HG03280 (cell line): ENCODE data around the gene MGP.

Source experiments
- ATAC-seq: cut with Tn5 transposase; IDR thresholded peaks from one replicate; pipeline ENCODE4 v1.9.1; 2021; ENCODE audit warnings: mild to moderate bottlenecking, moderate library complexity; ENCODE audit not compliant: unreplicated experiment

The MGP gene

DNA sequence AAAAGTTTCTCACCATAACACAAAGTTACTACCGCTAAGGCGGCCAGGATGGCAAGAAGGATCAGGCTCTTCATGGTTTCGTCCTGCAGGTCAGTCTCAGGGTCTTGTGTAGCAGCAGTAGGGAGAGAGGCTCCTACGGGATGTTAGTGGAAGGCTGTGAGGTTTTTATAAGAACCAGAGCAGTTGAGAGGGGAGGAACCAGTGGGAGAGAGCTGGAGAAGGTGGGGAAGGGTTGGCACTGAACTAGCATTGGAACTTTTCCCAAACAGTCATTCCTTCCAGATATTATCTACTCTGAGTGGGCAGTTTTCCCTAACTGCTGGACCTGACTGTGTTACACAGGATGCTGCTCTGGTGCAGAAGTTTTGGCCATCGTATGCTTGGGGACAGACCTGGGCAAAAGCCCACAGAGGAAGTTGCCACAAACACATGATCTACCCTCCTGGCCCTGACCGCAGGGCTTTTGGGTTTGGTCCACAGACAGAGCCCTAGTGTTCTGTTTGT lies at the start of gene MGP:
TSS of gene MGP (minus strand) at position 137 of the 504 bp plus-strand sequence. CDS start at position 74, 63 bp downstream.
- ATAC-seq: no peak

DNA sequence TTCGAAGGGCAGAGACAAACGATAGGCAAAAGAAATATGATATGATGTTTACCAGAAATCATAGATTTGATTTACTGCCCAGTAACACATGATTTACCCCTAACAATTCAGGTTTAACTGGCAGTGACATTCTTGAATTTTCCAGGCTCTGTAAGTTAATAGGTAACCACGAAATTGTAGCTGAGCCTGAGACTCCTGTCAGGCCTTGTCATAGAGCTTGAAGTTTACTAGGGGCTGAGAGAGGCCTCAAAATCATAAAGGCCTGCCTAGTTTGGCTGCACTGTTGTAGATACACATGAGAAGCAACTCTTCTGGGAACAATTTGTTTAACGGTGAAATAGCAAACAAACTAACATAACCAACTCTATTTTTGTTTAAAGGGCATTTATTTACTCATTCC lies 49.4 kb upstream of the MGP start:
- ATAC-seq: no peak

DNA sequence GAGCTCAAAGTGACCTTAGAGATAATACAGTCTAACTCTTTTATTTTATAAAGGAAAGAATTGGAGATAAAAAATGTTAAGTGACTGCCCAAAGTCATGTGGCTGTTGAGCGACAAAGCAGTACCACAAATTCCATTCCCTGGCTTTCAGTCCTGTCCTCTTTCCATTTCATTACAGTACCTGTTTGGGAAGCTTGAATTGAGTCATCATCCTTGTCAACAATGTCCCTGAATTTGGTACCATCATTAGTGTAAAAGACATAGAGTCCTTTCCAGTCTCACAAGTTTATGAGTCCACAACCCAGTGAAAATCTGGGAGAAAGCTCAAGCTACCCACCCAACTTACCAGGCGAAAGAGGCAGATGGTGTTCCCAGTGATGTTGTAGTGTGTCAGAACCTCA lies 48.9 kb upstream of the MGP start:
- ATAC-seq: no peak

DNA sequence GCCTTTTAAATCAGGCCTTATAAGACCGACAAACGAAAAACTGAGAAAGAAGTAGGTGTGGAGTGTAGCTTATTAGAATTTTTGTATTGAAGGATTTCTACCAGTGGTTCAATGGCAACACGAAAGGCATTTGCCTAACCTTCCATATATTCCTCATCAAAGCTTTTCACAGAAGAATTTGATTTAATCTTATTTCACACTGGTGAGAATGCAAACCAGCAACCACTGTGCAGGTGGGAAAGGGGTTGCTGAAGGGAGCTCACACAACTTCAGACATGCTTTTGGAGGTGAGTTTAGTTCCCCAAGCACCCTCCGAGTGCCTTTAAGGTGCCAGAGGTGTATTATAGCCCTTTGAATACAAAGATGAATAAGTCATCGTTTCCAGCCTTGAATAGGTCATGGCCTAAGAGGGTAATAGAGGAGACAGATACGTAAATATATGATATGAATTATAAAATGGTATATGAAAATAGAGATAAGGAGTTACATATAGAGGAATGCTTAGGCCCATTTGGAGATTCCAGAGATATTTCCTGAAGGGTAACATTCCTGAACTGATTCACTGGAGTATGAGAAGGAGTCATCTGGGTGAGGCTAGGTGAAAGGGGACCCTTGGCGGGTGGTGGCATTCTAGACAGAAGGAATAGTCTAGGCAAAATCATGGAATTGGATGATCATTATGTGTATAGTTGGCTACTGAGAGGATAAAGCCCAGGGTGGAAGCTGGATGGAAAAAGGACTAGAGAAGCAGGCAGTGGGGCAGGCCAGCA lies 46.3 kb upstream of the MGP start:
- no peak for ATAC-seq

DNA sequence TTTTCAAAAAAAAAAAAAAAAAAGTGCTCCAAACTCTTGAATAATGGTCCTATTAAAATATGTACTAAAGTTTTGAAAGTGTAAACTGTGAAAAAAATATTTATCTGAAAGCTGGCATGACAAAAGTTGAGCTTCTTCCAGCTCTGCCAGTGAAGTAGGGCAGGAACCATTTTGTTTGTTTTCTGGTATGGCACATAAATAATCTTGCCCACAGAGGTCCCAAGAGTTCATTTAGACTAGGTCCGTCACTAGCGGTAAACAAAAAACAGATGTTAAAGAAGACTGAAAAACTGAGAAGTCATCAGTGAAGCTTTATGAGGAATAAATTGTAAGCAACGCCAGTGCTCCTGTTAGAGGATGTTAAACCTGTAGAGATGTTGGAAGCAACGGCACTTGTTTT lies 45.7 kb upstream of the MGP start:
- ATAC-seq: no peak

DNA sequence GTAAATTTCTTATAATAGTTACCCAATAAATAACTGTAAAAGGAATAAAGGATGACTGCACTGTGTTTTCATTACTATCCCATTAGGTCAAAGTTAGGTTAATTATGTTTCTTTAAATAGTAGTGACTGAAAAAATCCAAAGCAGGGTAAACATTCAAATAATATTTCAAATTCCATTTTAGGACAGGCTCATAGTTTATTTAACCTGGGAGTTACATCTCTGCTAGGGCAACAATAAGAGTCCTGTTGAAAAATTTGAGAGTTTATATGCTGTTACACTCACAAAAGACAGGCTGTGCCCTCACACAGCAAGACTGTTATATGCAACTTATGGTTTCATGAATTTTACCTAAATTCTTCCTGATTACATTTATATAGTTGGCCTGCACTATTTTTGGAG lies 44.6 kb upstream of the MGP start:
- no peak for ATAC-seq

DNA sequence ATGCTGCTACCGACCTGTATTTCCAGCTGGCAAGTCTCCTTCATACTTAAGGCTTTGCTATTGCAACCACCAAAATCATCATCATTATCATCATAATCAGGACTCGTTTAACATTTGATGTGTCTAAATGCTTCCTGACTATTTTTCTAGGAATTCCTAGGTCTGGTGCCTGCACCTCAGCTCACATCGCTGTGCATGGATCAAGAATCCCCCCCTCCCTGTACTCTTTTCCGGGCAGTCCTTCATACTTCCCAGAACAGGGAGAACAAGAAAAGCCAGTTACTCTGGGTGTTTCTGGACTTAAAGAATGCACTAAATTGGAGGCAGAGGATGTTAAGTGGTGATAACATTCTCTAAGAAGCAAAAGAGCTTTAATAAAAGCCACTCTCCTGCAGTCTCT lies 43.3 kb upstream of the MGP start:
- ATAC-seq: no peak

DNA sequence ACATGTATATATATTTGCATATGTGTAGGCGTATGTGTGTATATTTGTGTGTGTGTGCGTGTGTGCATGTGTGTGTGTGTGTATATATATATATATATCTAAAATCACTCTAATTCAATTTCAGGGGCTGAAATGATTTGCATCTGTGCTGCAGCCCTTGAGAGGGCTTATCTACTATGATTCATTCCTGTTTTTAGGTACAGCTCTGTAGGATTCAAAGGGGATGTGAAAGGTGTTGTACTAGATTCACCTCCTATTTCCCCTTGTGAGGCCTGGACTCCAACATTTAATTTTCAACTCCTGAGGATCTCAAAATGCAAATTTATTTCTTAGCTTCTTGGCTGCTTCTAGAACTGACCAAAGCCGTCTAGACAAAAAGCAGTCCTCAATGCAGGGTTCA lies 41.6 kb upstream of the MGP start:
- ATAC-seq: no peak

DNA sequence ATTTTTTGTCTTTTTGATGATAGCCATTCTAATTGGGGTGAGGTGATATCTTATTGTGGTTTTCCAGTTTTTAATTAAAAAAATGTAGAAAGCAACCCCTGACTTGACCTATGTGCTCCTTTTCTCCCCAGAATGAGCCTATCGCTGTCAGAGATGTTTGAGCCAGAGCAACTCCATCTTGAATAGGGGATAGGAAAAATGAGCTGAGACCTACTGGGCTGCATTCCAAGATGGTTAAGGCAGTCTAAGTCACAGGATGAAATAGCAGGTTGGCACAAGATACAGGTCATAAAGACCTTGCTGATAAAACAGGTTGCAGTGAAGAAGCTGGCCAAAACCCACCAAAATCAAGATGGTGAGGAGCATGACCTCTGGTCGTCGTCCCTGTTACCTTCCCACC lies 38.9 kb upstream of the MGP start:
- no peak for ATAC-seq

DNA sequence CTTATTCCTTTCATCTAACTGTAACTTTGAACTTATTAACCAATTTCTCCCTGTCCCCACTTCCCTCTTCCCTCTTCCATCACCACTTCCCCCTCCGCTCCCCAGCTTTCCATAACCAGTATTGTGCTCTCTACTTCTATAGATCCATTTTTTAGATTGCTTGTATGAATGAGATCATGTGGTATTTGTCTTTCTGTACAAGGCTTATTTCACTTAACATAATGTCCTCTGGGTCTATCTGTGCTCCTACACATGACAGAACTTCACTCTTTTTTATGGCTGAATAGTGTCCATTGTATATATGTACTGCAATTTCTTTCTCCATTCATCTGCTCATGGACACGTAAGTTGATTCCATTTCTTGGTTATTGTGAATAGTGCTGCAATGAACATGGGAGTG lies 38.3 kb upstream of the MGP start:
- ATAC-seq: no peak

DNA sequence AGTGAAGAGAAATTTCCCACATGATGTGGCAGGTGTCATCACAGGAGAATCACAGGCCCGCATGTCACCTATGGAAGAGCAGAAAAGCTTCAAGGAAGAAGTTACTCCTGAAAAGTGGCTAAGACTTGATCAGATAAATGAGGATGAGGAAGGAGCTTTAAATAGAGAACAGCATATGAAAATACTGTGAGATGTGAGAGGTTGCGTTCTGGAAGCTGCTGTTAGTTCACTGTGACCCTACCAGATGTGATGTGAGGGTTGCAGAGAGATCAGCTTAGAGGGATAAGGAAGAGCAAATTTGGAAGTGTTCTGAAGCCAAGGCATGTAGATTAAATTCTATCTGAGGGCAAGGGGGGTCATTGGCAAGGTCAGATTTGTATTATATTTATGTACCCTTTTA lies 35.6 kb upstream of the MGP start:
- ATAC-seq: no peak

DNA sequence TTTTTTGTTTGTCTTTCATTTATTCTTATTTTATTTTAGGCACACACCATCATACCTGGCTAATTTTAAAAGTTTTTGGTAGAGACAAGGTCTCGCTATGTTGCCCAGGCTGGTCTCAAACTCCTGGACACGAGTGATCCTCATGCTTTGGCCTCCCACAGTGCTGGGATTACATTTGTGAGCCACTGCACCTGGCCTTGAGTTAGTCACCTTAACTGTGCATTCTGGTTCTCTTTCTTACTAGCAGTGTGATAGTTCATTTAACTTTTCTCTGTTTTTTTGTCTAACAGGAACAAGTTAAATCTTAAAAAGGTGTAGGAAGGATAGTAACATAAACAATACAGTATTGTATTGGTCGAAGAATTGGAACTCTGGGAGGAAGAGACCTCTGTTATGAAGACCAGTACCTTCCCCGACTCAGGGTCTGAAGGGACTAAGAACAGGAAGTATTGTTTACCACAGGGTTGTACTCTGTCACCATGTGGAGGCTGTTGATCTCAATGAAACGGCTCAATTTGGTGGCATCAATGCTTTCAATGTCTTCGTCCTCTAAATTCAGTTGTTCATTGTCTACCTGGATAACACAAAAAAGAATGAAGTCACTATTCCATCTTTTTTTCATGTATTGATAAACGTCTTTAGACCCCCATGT lies 34.9 kb upstream of the MGP start:
- no peak for ATAC-seq

DNA sequence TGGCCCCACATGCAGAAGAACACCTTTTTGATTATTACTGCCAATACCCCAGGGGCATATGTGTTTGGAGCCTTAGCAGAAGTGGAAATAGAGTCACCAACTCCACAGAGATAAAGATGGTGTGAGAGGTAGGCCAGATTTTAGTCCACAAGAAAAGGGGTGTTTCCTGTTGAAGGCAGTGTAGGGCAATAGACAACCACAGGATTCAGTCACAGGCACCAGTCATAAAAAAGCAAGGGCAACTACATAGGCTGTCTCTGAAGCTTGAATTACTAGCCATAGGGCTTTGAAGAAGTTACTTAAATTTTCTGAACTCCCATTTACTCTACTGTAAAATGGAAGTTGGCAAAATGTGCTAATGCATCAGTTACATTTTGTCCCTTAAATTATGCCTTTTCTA lies 33.8 kb upstream of the MGP start:
- no peak for ATAC-seq

DNA sequence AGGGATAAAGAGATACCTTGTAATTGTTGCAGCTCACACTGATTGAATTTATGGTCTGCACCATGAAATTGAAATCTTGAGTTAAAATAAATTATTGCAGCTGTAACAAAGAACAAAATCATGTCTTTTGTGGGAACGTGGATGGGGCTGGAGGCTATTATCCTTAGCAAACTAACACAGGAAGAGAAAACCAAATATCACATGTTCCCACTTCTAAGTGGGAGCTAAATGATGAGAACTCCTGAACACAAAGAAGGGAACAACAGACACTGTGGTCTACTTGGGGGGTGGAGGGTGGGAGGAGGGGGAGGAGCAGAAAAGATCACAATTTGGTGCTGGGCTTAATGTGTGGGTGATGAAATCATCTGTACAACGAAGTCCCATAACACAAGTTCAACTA lies 30.1 kb upstream of the MGP start:
- ATAC-seq: no peak

DNA sequence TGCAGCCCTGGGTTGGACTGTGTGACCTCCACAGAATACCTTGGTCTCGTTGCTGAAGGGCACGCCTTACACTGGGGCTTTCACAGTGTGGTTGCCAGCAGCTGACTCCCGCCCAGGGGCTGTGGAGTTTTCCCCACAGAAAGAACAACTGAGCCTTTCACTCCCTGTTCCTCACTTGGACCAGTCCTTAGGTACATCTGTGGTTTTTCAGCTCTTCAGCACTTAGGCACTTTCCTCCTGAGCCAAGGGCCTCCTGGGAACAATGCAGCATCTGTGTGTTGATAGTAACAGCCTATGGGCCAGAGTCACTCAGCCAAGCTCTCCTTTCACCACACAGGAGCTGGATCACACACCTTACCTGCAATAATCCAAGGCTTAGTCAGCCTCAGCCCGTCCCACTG lies 27.7 kb upstream of the MGP start:
- ATAC-seq: no peak

DNA sequence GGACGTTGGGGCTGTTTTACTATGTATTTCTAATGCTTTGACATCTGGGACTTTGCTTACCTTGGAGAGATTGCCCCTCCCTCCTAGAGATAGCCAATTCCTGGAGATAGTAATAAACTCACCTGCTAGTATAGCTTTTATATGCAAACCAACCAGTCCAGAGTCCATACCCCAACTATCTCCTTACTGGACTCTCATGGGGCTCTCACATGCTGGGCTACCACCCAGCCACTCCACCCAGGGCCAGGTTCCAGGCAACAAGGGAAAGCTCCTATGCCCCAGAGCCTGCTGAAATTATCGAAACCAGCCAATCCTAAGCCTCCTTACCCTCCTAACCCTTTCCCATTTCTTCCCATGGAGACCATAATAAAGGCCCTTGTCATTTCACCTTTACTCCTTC lies 25.5 kb upstream of the MGP start:
- no peak for ATAC-seq

DNA sequence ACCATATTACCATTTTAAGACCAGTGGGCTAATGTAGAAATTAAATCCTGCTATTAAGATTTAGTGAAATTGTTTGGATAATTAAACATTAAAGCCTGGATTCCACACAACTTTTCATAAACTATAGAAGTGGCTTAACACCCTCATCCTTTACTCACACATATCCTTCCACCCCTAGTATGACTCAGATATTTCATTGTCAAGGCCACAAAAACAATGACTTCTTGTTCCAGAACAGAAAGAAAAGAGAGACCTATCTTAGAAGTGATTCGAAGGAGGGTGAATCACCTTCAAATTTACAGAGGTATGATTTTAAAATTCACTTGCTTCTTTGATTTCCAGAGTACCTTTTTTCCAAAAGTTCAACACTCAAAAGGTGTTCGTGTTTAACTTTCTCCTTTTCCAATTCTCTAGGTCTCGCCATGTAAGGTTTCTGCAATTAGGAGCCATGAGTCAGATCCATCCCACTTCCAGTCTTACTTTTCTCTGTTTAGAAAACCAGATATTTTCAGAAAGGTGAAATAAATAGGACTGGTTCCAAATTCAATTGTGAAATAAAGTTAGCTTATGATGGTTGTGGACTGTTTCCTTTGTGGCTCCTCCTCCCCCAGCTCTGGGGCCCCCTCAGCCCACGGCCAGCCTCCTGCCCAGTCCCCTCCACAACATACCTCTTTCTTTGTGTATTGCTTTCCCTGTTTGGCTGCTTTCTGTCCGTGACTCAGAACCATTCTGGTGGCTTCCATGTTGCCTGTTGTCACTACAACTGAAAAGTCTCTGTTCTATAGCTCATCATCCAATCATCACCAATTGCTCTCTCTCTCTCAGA lies 24.6 kb upstream of the MGP start:
- no peak for ATAC-seq

DNA sequence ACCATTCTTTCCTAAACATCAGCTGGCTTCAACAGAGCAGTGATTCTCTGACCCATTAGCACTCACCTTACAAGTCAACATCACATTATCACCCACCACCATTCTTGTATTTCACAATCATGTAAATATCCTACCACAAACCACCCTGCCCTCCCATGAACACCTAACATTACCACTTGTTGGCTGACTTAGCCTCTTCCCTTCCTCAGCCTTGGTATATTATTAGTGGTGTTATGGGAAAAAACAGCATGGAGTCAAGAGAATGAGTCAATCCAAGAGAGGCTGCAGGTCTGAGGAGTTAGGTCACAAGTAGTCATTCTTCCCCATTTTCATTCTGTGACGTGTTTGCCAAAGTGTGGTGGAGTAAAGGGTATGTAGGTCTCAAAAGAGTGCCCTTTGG lies 22.3 kb upstream of the MGP start:
- ATAC-seq: no peak

DNA sequence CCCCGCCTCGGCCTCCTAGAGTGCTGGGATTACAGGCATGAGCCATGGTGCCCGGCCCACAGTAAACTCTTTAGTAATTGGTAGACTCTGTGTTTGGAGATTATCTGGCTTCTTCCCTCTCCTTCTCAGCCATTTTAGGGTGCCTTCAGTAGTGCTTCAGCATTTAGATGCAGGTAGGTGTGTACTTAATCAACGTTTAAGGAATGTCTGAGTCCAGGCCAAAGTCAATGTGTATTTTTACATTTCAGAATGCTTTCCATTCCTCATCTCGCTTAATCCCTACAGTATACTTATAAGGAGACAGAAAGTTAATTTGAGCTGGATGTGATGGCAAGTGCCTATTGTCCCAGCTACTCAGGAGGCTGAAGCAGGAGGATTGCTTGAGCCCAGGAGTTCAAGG lies 20.5 kb upstream of the MGP start:
- no peak for ATAC-seq

DNA sequence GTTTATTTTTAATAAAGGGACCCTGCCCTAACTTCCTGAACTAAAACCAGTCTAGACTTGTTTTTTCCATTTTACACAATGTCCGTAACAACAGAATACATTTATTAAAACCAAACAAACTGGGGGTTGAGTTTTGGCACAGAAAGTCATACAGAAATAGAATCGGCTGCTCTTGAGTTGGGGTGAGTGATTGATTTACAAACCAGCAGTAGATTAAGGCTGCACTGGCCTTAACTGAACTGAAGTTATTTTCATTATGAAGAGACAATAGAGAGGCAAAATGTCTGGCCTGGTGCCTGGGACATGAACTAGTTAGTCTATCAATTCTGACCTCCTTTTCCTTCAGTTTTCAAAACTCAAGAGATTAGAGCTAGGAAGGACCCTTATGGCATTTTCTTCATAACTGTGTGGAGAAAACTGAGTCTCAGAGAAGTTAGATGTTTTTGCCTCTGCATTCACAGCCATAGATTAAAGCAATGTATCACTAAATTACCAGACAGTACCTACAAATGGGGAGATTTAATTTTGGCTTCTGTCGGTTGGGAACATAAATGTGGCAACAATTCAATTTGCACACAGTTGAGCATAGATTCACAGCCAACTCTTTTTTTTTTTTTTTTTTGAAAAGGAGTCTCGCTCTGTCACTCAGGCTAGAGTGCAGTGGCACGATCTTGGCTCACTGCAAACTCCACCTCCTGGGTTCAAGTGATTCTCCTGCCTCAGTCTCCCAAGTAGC lies 19.8 kb upstream of the MGP start:
- no peak for ATAC-seq

DNA sequence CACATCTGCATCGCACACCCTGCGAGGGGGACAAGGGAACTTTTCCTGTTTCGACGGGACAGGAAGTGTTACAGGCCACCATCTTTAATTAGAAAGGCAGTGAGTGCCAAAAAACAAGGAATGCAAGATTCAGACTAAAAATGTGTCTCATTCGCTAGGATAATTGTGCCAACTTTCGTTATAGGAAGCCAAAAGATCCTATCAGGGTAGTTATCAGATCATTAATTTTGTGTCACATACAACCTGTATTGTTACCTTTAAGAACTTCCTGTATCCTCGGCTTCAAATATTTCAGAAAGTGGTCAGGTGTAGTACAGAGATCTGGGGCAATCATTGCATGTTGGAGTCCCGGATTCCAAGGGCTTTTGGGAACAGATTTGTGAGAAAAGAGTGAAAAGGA lies 19.2 kb upstream of the MGP start:
- no peak for ATAC-seq
